SK-N-SH (cell line): ENCODE results near the gene LGALS16. TPM values are rescaled to one million over a fixed set of nuclear protein-coding genes. Genes with fewer than 3 reads are reported as not detected.

Experiments used
- CTCF ChIA-PET: fragments of 300-600, 350-600 bp; formaldehyde crosslinking; extraction: SDS; loops from one replicate; lab custom pipeline; 2021; lab: Yijun Ruan, JAX
- POLR2A ChIA-PET: fragments of 350-600 bp; sonication (Branson Sonifier 250); formaldehyde crosslinking; extraction: SDS; loops from one replicate; lab custom pipeline; 2020; ENCODE audit warnings: antibody characterized with exemption, inconsistent platforms; lab: Yijun Ruan, JAX
- DNase-seq: peaks from one replicate; pipeline ENCODE4 v3.0.0; 2012
- H2AFZ ChIP-seq: fragments of 200-600 bp; sonication (generic); 2 replicates; pipeline ENCODE4 v1.8.1; 2016; ENCODE audit warnings: antibody characterized with exemption, mild to moderate bottlenecking, low read depth
- H3F3A ChIP-seq: fragments of 200-600 bp; sonication (generic); replicated peaks from 2 replicates; pipeline ENCODE3; 2016; ENCODE audit warnings: antibody characterized with exemption, mild to moderate bottlenecking; ENCODE audit not compliant: insufficient read depth
- H3K27ac ChIP-seq, 2 experiments: fragments of 200-500 bp in 1 of 2; fragments of 200-600 bp in 1 of 2; sonication (Bioruptor generic) in 1 of 2; sonication (generic), shearing (Covaris generic) in 1 of 2; 2 replicates each; pipeline versions ENCODE4 v1.5.1 to v1.6.1; 2014 to 2016; ENCODE audit warnings: low read depth in 2 of 2, inconsistent platforms in 1 of 2, low read length in 1 of 2, mild to moderate bottlenecking in 1 of 2, mixed read lengths in 1 of 2
- H3K27me3 ChIP-seq: fragments of 200-600 bp; sonication (generic), shearing (Covaris generic); 2 replicates; pipeline ENCODE4 v1.6.1; 2016; ENCODE audit warnings: mixed run types; ENCODE audit not compliant: insufficient read depth
- H3K36me3 ChIP-seq, 2 experiments: fragments of 200-500 bp in 1 of 2; fragments of 200-600 bp in 1 of 2; sonication (Bioruptor generic) in 1 of 2; sonication (generic) in 1 of 2; replicated peaks in 1 of 2; 2 replicates each; pipeline versions ENCODE3 to v1.5.1; 2014 to 2016; ENCODE audit warnings: low read length in 1 of 2, mild to moderate bottlenecking in 1 of 2; ENCODE audit not compliant: insufficient read depth in 2 of 2, control insufficient read depth in 1 of 2
- H3K4me1 ChIP-seq, 2 experiments: fragments of 200-500 bp in 1 of 2; fragments of 200-600 bp in 1 of 2; sonication (Bioruptor generic) in 1 of 2; sonication (generic), shearing (Covaris generic) in 1 of 2; 2 replicates each; pipeline versions ENCODE4 v1.5.1 to v1.6.1; 2014 to 2016; ENCODE audit warnings: low read depth in 1 of 2, low read length in 1 of 2, mixed run types in 1 of 2; ENCODE audit not compliant: insufficient read depth in 2 of 2, control insufficient read depth in 1 of 2
- H3K4me2 ChIP-seq: fragments of 200-600 bp; sonication (generic), shearing (Covaris generic); 2 replicates; pipeline ENCODE4 v1.6.1; 2017; ENCODE audit warnings: mixed run types
- H3K4me3 ChIP-seq, 2 experiments: fragments of 200-500 bp in 1 of 2; fragments of 200-600 bp in 1 of 2; sonication (Bioruptor generic) in 1 of 2; sonication (generic), shearing (Covaris generic) in 1 of 2; 2 replicates each; pipeline versions ENCODE4 v1.5.1 to v1.8.1; 2014 to 2016; ENCODE audit warnings: low read depth in 2 of 2, inconsistent platforms in 1 of 2, low read length in 1 of 2, mild to moderate bottlenecking in 1 of 2, mixed read lengths in 1 of 2, moderate library complexity in 1 of 2
- H3K79me2 ChIP-seq: fragments of 200-600 bp; sonication (generic); 2 replicates; pipeline ENCODE4 v1.8.1; 2017; ENCODE audit warnings: mild to moderate bottlenecking; ENCODE audit not compliant: insufficient read depth
- H3K9ac ChIP-seq: fragments of 200-600 bp; sonication (generic); 2 replicates; pipeline ENCODE4 v1.6.1; 2017; ENCODE audit warnings: mixed run types
- H3K9me2 ChIP-seq: fragments of 200-600 bp; sonication (generic); 2 replicates; pipeline ENCODE4 v1.6.1; 2017; ENCODE audit warnings: mixed run types
- H3K9me3 ChIP-seq: fragments of 200-600 bp; sonication (generic); 2 replicates; pipeline ENCODE4 v1.6.1; 2017; ENCODE audit warnings: mixed run types, mild to moderate bottlenecking, moderate library complexity
- H4K20me1 ChIP-seq: fragments of 200-600 bp; sonication (generic); 2 replicates; pipeline ENCODE4 v1.6.1; 2017; ENCODE audit warnings: mild to moderate bottlenecking, mixed run types; ENCODE audit not compliant: insufficient read depth
- CHD2 ChIP-seq: fragments of 150-350 bp; IDR thresholded peaks from 2 replicates; pipeline ENCODE4 v1.6.1; 2018; ENCODE audit warnings: low read length; ENCODE audit not compliant: partially characterized antibody
- FOXJ3 ChIP-seq: sonication (generic); formaldehyde crosslinking; IDR thresholded peaks from 2 replicates; pipeline ENCODE4 v1.5.1; 2020; ENCODE audit warnings: mild to moderate bottlenecking, missing genetic modification reagents
- GATA2 ChIP-seq: sonication (generic); formaldehyde crosslinking; IDR thresholded peaks from 2 replicates; pipeline ENCODE4 v1.5.0; 2020; ENCODE audit warnings: mild to moderate bottlenecking, missing genetic modification reagents
- IRF3 ChIP-seq: fragments of 150-350 bp; IDR thresholded peaks from 2 replicates; pipeline ENCODE4 v1.6.1; 2016; ENCODE audit warnings: mild to moderate bottlenecking, low read depth, low read length
- MAX ChIP-seq: IDR thresholded peaks from 2 replicates; pipeline ENCODE4 v1.4.0; 2012; ENCODE audit warnings: low read depth
- MEF2A ChIP-seq: IDR thresholded peaks from 2 replicates; pipeline ENCODE4 v1.4.0; 2012; ENCODE audit warnings: low read depth, borderline replicate concordance
- MXI1 ChIP-seq: IDR thresholded peaks from 2 replicates; pipeline ENCODE4 v1.6.1; 2012; ENCODE audit warnings: mild to moderate bottlenecking, low read depth, low read length, improper control_type of control experiment
- NFIC ChIP-seq: IDR thresholded peaks from 2 replicates; pipeline ENCODE4 v1.4.0; 2012; ENCODE audit warnings: borderline replicate concordance
- PBX3 ChIP-seq: IDR thresholded peaks from 2 replicates; pipeline ENCODE4; 2012
- POLR2AphosphoS5 ChIP-seq: IDR thresholded peaks from 2 replicates; pipeline ENCODE4 v1.6.1; 2012; ENCODE audit warnings: low read depth, low read length
- REST ChIP-seq: IDR thresholded peaks from 2 replicates; pipeline ENCODE4 v1.6.1; 2012; ENCODE audit warnings: mild to moderate bottlenecking, low read depth, low read length, moderate library complexity
- RFX5 ChIP-seq: IDR thresholded peaks from 2 replicates; pipeline ENCODE4 v1.6.1; 2012; ENCODE audit warnings: mild to moderate bottlenecking, improper control_type of control experiment, low read length
- TCF12 ChIP-seq: IDR thresholded peaks from 2 replicates; pipeline ENCODE4 v1.4.0; 2012
- TEAD4 ChIP-seq: IDR thresholded peaks from 2 replicates; pipeline ENCODE4 v1.4.0; 2012; ENCODE audit warnings: mild to moderate bottlenecking, borderline replicate concordance; ENCODE audit not compliant: insufficient read depth
- YY1 ChIP-seq: IDR thresholded peaks from 2 replicates; pipeline ENCODE4 v1.4.0; 2012; ENCODE audit warnings: low read depth, mild to moderate bottlenecking
- ZBTB33 ChIP-seq: IDR thresholded peaks from 2 replicates; pipeline ENCODE4 v1.4.0; 2012; ENCODE audit warnings: low read depth, borderline replicate concordance
- WGBS: methylation state at CpG from one replicate; pipeline ENCODE4 v1.1.6; 2017; ENCODE audit warnings: low lambda C conversion rate; 5-methylcytosine and 5-hydroxymethylcytosine counted together
- polyA plus RNA-seq, 3 experiments: library from polyadenylated mRNA; depleted of rRNA; stranded (reverse); fragments of >200 nt; gene quantifications; 2 replicates each; pipeline ENCODE4 v1.2.3, GENCODE V29; 2012

Gene LGALS16
- polyA plus RNA-seq, 1 of the 3 experiments (the other 2 are of a cell fraction): not detected

GRCh38 chr19:39708594-39708993 lies 52.9 kb downstream of the LGALS16 start:
- H3K9ac ChIP-seq: no peak overlapping the region
- peaks cover 10% of the 10 kb centered on the region; the same call in 1 of the 2 replicates for H3K27me3 ChIP-seq
- H3K4me3 ChIP-seq: no peak overlapping the region
- no peak overlapping the region for H3K27ac ChIP-seq
- H3K4me1 ChIP-seq: no peaks in the 10 kb centered on the region
- no peak overlapping the region for H3K4me2 ChIP-seq
- H2AFZ ChIP-seq: no peak overlapping the region
- H4K20me1 ChIP-seq: no peaks in the 10 kb centered on the region
- no peaks in the 10 kb centered on the region for H3F3A ChIP-seq
- H3K9me3 ChIP-seq: no peaks in the 10 kb centered on the region
- TF ChIP-seq MXI1 (no peak), RFX5 (no peak), ZBTB33 (no peak), FOXJ3 (CRISPR knock-in tag) (no peak), GATA2 (CRISPR knock-in tag) (no peak), REST (no peak), POLR2AphosphoS5 (no peak), TCF12 (no peak), MEF2A (no peak), CHD2 (no peak)
- POLR2A ChIA-PET: no interaction called here
- no peaks in the 10 kb centered on the region for H3K36me3 ChIP-seq
- CTCF ChIA-PET: no interaction called here
- no peaks in the 10 kb centered on the region for H3K9me2 ChIP-seq
- H3K79me2 ChIP-seq: no peaks in the 10 kb centered on the region
- DNase-seq: no peak
- 2% methylated on average over 6 of the region's 6 CpGs for WGBS

- ChIA-PET CTCF (no interaction called here), POLR2A (no interaction called here)
- 7% methylated on average over 5 of the region's 5 CpGs for WGBS
- H3K36me3 ChIP-seq: no peaks in the 10 kb centered on the region
- no peak overlapping the region for H3K4me2 ChIP-seq
- H3F3A ChIP-seq: no peaks in the 10 kb centered on the region
- no peak overlapping the region for H3K9ac ChIP-seq
- peaks cover 10% of the 10 kb centered on the region; the same call in 1 of the 2 replicates for H3K27me3 ChIP-seq
- no peak overlapping the region for H3K27ac ChIP-seq
- no peak for TF ChIP-seq YY1
- no peak for TF ChIP-seq MAX
- TF ChIP-seq IRF3: no peak
- no peak for TF ChIP-seq PBX3
- TF ChIP-seq NFIC: no peak
- no peak for TF ChIP-seq TEAD4
- TF ChIP-seq TCF12: no peak
- H2AFZ ChIP-seq: no peak overlapping the region
- H3K4me1 ChIP-seq: no peaks in the 10 kb centered on the region
- H3K9me2 ChIP-seq: no peaks in the 10 kb centered on the region
- H3K4me3 ChIP-seq: no peak overlapping the region
- H3K79me2 ChIP-seq: no peaks in the 10 kb centered on the region
- H3K9me3 ChIP-seq: no peaks in the 10 kb centered on the region
- no peaks in the 10 kb centered on the region for H4K20me1 ChIP-seq
- DNase-seq: no peak
Measured at GRCh38 chr19:39709026-39709872, 53.5 kb downstream of the LGALS16 start.
